IPS-NIHi7 (cell line): ENCODE results near the gene DBX2.
A peak's percentile ranks its signal among the peaks of the same experiment; 100 is the strongest.
"Not testable (repeated sequence)": the region's sequence is repeated elsewhere in the genome, so short reads cannot be mapped to it uniquely, and the experiment has no call there.

Source experiments
- DNase-seq: peaks from one replicate; pipeline ENCODE4 v3.0.0; 2012; ENCODE audit warnings: mixed read lengths; ENCODE audit errors: extremely low spot score

The DBX2 gene

GRCh38 chr12:45010059-45010458 is 40.8 kb downstream of the DBX2 start:
- no peak for DNase-seq

- no peak for DNase-seq
Observed at GRCh38 chr12:45008211-45008610, 42.7 kb downstream of the DBX2 start.

GRCh38 chr12:44999355-44999754 is 51.5 kb downstream of the DBX2 start:
- DNase-seq: no peak

DNA sequence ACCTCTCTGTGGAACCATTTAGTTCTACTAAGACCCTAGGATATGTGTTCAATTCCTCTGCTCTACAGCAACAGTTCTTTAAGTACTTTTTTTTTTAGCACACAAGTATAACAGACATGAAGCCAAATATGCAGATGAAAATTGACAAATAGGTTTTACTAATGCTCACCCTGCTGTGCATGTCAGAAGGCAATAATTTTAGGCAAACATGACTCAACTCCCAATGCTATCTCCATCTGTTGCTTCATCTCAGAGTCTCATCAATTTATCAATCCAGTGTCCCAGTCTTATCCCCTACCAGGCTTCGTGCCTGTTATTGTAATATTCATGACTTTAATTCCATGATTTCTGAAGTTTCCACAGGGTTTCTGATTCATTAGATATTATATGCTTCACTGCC is 57.7 kb downstream of the DBX2 start:
- DNase-seq: no peak

GRCh38 chr12:44984863-44985262 is 66.0 kb downstream of the DBX2 start:
- DNase-seq: not testable (repeated sequence)

GRCh38 chr12:44979918-44980317 is 71.0 kb downstream of the DBX2 start:
- no peak for DNase-seq

- no peak for DNase-seq
Observed at GRCh38 chr12:44976246-44976645, 74.7 kb downstream of the DBX2 start.

GRCh38 chr12:44972746-44973421 is 78.0 kb downstream of the DBX2 start:
- peak; percentile 71 for DNase-seq

DNA sequence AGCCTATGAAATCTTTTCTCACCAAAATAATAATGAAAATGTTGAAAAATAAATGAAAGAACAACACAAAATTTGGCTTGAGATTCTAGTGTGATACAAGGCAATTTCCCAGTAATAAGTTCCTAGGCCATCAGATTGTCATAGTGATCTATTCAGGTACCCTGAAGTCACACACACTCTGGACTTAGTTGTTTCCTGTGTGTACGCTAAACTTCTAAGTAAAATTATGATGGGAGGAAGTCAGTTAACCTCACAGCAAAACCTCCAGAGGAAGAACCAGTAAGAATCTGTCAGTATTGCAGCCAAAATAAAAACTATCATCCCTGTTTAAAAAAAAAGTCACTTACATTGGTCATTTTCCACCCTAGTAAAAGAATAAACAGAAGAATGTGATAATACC is 81.9 kb downstream of the DBX2 start:
- DNase-seq: no peak
